T-helper 2 cell treated with Interferon-gamma antibody and Interleukin-4, amounts not matched to agents 5 μg/mL and 100 μg/mL, for 36 hours (primary cell): ENCODE measurements around the gene RNF5.
"Not testable (repeated sequence)": the region's sequence is repeated elsewhere in the genome, so short reads cannot be mapped to it uniquely, and the experiment has no call there.

Experiments used
- DNase-seq: peaks from one replicate; pipeline ENCODE4 v3.0.0; 2021; ENCODE audit warnings: low spot score
- H3K27ac Mint-ChIP-seq: one replicate; pipeline ENCODE4 v1.8.0; 2021; ENCODE audit warnings: mild to moderate bottlenecking, mixed read lengths
- H3K27me3 Mint-ChIP-seq: one replicate; pipeline ENCODE4 v1.8.0; 2021; ENCODE audit warnings: low read depth, mixed read lengths
- H3K36me3 Mint-ChIP-seq: one replicate; pipeline ENCODE4 v1.8.0; 2021; ENCODE audit warnings: low read depth, mixed read lengths
- H3K4me1 Mint-ChIP-seq: one replicate; pipeline ENCODE4 v1.8.0; 2021; ENCODE audit warnings: low read depth, mixed read lengths
- H3K4me3 Mint-ChIP-seq: one replicate; pipeline ENCODE4 v1.8.0; 2022; ENCODE audit warnings: mild to moderate bottlenecking, moderate library complexity, mixed read lengths
- H3K9me3 Mint-ChIP-seq: one replicate; pipeline ENCODE4 v1.8.0; 2021; ENCODE audit warnings: mixed read lengths

The RNF5 gene

DNA sequence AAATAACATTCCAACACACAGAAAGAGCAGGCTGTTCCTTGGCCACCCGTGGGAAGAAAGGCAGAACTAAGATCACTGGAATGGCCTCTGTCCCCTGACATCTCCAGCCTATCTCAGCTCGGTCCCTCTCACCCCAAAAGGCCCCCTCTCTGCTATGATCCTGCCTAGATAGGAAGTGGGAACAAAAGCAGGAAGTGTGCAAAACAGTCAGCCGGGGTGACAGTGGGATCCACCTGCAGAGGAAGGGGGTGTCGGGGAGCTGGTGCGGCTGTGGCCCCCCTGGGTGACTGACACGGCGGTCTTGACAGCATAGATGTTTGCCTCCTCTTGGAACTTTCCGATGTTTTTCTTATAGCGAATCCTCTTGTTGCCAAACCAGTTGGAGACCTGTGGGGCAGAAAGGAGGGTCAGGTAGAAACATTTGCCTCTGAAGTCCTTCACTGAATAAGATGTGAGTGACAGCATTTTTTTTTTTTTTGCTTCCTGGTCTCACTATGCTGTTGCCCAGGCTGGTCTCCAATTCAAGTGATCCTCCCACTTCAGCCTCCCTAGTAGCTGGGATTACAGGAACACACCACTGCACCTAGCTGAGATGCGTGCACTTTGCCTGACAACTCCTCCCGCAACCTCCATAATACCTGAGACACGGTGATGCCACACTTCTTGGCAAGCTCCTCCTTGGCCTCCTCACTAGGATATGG lies 9.0 kb downstream of the RNF5 start:
- no peak for DNase-seq
- H3K27ac Mint-ChIP-seq = peak overlapping the region; percentile 81
- H3K27me3 Mint-ChIP-seq = no peaks in the 10 kb centered on the region
- no peaks in the 10 kb centered on the region for H3K9me3 Mint-ChIP-seq
- peaks cover 27% of the 10 kb centered on the region for H3K4me1 Mint-ChIP-seq
- peak overlapping the region; percentile 64 for H3K4me3 Mint-ChIP-seq
- H3K36me3 Mint-ChIP-seq = peaks cover 72% of the 10 kb centered on the region

DNA sequence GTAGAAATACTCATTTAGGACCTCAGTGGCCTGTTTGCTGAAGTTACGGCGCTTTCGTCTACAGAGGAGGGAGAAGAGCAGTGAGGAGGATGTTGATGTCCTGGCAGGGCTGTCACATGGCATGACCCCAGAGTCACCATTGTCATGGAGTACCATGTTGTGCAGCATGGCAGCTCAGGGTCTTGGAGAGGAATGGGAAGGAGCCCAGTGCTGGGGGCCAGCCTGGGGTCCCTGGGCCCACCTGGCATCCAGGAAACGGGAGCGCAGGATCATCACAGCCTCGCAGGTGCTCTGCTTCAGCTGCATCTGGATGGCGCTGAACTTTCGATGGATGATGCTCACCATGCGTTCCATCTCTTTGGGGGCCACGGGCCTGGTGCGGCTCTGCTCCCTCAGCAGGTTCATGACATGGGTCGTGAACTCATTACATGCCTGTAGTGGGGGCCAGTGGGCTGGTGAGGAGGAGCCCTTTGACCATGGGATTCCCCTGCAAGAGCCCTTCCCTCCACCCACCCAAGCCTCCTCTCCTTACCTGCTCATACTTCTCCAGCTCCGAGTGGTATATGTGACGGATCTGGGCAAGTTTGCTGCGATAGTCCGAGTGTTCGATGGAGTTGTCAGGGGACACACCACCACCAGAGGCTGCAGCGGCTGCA lies 9.6 kb downstream of the RNF5 start:
- peaks cover 28% of the 10 kb centered on the region for H3K4me1 Mint-ChIP-seq
- not testable (repeated sequence) for DNase-seq, H3K9me3 Mint-ChIP-seq, H3K27me3 Mint-ChIP-seq
- peak overlapping the region; percentile 52 for H3K4me3 Mint-ChIP-seq
- peaks cover 75% of the 10 kb centered on the region for H3K36me3 Mint-ChIP-seq
- H3K27ac Mint-ChIP-seq = peak overlapping the region; percentile 81

DNA sequence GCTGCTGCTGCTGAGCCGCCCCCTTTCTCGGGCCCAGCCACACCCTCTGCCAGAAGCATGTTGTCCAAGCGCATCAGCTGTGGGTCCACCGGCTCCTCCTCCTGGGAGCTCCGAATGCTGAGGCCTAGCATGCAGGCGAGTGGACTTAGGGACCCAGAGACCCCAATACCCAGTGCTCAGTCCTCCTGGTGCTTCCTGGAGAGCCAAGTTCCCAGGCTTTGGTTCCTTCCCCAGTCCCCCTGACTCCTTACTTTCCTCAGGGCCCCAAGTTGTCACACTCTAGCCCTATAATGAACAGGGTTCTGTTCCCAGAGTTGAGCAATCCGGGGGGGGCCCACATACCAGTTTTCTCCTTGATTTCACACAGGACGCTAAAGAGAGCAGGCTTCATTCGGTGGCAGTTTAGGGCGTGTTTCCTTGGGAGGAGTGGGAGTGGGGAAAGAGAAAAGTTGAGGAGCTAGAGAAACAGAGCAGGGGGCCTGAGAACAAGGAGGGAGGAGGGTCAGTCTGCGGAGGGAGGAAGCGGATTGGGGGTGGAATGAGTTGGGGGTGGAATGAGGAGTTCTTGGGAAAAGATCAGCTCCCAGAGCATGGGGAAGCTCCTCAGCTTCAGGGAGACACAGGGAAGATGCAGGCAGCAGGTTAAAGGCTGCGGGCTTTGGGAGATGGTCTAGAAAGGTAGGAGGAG lies 10.3 kb downstream of the RNF5 start:
- DNase-seq = no peak
- peaks cover 31% of the 10 kb centered on the region for H3K4me1 Mint-ChIP-seq
- H3K27ac Mint-ChIP-seq = peak overlapping the region; percentile 77
- H3K27me3 Mint-ChIP-seq = no peaks in the 10 kb centered on the region
- peaks cover 71% of the 10 kb centered on the region for H3K36me3 Mint-ChIP-seq
- no peaks in the 10 kb centered on the region for H3K9me3 Mint-ChIP-seq
- H3K4me3 Mint-ChIP-seq = peak overlapping the region; percentile 84

DNA sequence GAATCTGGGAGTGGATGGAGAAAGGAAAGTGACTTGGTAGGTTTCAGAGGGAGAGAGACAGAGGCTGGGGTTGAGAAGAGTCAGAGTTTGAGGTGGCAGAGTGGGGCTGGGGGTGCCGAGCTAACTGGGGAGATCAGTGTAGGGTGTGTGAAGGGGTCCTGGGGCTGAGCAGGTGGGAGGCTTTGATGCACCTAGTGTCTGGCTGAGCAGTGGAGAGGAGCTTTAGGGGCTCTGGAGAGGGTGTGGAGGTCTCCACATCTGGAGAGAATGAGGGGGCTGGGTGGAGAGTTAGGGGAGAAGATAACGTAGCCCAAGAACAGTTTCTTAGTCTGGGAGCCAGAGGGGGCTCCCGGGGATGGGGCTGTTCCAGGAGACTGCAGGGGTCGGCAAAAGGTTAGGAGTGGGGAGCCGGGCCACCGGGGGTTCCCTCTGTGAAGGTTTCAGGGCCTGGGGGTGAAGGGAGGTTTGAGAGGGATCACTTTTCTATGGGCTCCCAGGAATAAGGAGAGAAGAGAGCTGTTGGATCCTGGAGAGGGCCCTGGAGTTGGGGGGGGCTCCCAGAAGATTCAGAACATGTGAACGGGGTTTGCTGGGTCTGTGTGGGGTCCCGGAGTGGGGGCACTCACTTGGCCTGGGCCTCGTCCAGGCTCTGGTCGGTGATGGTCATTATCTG lies 11.0 kb downstream of the RNF5 start:
- Mint-ChIP-seq H3K27ac (peak overlapping the region; percentile 77), H3K4me1 (peaks cover 38% of the 10 kb centered on the region), H3K27me3 (no peaks in the 10 kb centered on the region), H3K9me3 (no peaks in the 10 kb centered on the region), H3K4me3 (peak overlapping the region; percentile 84), H3K36me3 (peaks cover 67% of the 10 kb centered on the region)
- DNase-seq = no peak

DNA sequence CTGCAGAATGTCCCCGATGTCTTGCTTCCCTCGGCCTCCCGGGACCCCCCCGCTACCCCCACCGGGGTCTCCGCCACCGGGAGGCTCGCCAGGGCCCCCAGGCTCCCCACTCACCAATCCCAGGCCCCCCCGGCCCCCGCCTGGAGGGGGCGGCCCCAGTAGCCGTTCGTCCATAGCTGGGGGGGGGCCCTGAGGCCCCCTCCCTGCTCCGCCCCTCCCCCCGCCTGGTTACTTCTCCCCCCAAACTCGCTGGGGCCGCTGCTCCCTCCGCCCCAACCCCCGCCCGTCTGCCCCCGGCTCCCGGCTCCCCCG lies 11.5 kb downstream of the RNF5 start:
- Mint-ChIP-seq H3K4me1 (peaks cover 42% of the 10 kb centered on the region), H3K27me3 (no peaks in the 10 kb centered on the region), H3K27ac (peak overlapping the region; percentile 77), H3K9me3 (no peaks in the 10 kb centered on the region), H3K36me3 (peaks cover 65% of the 10 kb centered on the region), H3K4me3 (peak overlapping the region; percentile 84)
- DNase-seq = no peak

DNA sequence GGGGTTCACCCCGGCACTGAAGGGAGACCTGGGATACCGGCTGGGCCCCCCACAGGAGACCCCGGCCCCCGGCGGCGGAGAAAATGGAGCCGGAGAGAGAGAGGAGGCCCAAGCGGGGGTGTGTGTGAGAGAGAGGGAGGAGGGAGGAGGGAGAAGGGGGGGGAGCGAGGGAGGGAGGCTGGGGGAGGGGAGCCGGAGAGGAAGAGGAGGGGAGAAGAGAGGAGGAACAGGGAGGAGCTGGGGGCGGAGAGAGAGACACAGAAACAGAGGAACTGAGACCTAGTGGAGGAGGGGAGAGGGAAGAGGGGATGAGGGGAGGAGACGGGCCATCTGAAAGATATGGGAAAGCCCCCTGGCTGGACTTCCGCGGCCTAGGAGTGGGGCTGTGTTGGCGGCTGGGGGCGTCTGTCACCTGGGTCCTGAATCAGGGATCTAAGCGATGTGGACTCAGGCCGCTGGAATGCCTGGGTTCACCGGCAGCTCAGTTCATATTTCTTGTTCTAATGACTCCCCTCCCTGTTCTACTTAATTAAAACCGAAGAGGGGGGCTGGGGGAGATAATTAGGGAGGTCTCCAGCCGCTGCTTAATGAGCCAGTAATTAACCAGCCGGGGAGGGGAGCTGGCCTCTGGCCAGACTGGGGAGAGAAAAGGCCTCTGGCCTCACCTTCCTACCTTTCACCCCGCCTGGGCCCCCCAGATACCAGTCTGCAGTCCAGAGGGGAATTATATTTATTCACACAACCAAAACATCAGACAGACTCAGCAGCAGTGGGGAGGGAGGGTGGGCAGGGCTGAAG lies 12.0 kb downstream of the RNF5 start, which contains the start of gene PBX2:
PBX2 (minus strand) TSS at position 149 of the 798 bp plus-strand sequence. CDS start 287 bp downstream, outside the sequence.
- no peaks in the 10 kb centered on the region for H3K9me3 Mint-ChIP-seq
- H3K27me3 Mint-ChIP-seq = no peaks in the 10 kb centered on the region
- peaks cover 65% of the 10 kb centered on the region for H3K36me3 Mint-ChIP-seq
- peak within 1 kb of the TSS; percentile 100 for H3K4me3 Mint-ChIP-seq
- H3K27ac Mint-ChIP-seq = peak within 1 kb of the TSS; percentile 97
- peak; percentile 75 for DNase-seq
- H3K4me1 Mint-ChIP-seq = peaks cover 46% of the 10 kb centered on the region

DNA sequence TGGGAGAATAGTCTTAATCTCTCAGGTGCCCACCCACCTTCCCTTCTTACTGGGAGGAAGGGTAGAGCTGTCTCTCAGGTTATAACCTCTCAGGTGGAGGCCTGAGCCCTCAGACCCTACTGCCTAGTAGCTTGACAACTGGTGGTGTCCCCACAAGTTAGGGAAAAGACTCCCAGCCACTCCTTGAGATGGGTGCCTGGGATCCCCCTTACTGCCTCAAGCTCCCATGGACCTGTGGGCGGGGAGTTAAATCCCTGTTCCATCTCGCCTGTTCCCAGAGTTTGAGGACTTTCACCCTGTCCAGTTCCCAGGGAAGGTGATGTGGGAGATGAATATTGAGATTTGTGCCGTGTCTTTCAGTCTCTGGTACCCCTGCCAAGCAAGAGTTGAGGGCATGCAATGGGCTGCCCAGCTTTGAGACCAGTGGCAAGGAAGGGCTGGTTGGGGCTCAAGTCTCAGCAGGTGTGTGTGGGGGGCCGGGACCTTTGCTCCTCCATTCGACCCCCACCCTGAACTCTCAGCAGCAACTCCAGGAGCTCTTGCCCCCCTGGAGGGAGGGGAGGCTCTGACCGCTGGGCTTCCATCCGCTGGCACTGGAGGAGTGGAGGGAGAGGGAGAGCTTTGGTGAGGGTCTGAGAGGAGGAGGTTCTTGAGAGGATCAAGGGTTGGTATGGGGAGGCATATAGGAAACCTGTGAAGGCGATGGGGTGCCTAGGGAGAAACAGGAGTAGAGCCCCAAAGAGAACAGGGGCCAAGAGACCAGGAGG lies 12.9 kb downstream of the RNF5 start:
- no peak for DNase-seq
- H3K36me3 Mint-ChIP-seq = peaks cover 57% of the 10 kb centered on the region

DNA sequence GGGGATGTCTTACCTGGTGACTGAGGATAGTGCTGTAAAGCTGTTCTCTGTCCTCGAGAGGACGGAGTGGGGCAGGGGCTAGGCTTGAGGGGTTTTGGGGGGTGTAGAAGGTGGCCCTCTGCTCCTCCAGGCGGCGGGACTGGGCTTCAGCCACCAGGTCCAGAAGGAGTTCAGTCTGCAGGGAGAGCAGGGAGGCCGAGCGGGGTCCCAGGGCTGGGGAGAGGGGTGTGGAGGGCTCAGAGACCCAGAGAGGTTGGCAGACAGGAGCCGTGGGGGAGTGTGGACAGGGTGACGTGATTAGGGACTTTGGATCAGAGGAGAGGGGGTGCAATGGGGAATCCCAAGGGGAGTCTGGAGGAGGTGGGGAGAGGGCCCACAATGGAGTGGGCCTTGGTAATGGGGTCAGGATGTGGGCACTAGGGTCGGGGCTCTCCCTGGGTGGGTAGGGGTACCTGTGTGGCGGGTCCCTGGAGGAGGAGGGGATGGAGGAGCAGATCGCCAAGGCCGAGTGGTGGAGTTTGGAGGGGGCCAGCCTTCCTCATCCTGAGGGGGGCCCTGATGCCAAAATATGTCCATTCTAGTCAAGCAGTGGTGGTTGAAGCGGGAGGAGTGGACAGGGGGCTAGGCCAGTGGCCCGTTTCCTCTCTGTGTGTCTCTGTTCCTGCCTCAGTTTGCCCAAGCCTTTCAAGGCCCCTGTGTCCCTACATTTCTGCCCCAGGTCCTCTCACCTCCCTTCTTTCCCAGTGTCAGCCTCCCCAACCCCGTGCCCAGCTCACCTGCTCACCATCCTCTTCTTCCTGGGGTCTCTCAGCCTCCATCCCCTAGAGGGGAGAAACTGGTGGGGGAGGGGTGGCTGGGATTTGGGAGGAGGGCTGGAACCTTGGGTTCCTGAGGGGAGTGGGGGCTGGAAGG lies 13.7 kb downstream of the RNF5 start:
- DNase-seq = no peak

More for the DNA sequence above, 12.9 kb downstream of the RNF5 start:
- Mint-ChIP-seq H3K27me3 (no peaks in the 10 kb centered on the region), H3K4me1 (peaks cover 46% of the 10 kb centered on the region), H3K9me3 (no peaks in the 10 kb centered on the region), H3K4me3 (peak overlapping the region; percentile 100), H3K27ac (peak overlapping the region; percentile 97)

DNA sequence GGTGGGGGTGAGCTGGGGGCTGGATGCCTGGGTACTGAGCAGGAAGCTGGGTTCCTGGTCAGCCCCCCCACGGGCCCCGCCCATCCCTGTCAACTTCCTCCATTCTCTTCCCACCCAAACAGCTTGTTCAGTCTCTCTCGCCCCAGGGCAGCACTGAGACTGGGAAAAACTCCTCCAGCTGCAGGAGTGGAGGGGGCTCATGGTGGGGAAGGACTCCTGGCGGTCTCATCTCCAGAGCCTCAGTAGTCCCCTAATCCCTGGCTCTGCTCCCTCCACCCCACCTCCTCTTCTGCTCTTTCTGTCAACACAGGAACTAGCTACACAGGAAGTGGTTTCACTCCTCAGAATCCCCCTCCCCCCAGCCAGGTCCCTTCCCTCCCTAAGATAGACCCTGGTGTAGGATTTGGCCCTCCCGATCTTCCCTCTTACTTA lies 14.4 kb downstream of the RNF5 start, which contains the start of gene GPSM3:
GPSM3 (minus strand) TSS at position 36 of the 432 bp plus-strand sequence. CDS start 130 bp downstream, outside the sequence.
- peaks cover 42% of the 10 kb centered on the region for H3K36me3 Mint-ChIP-seq
- peak within 1 kb of the TSS; percentile 100 for H3K4me3 Mint-ChIP-seq
- peak within 1 kb of the TSS; percentile 97 for H3K27ac Mint-ChIP-seq
- H3K9me3 Mint-ChIP-seq = no peaks in the 10 kb centered on the region
- DNase-seq = peak; percentile 56
- peaks cover 37% of the 10 kb centered on the region for H3K4me1 Mint-ChIP-seq
- H3K27me3 Mint-ChIP-seq = no peaks in the 10 kb centered on the region

More for the DNA sequence above, 13.7 kb downstream of the RNF5 start:
- H3K4me3 Mint-ChIP-seq = peak overlapping the region; percentile 100
- H3K9me3 Mint-ChIP-seq = no peaks in the 10 kb centered on the region
- peak overlapping the region; percentile 97 for H3K27ac Mint-ChIP-seq
- H3K36me3 Mint-ChIP-seq = peaks cover 49% of the 10 kb centered on the region
- H3K27me3 Mint-ChIP-seq = no peaks in the 10 kb centered on the region
- H3K4me1 Mint-ChIP-seq = peaks cover 42% of the 10 kb centered on the region

DNA sequence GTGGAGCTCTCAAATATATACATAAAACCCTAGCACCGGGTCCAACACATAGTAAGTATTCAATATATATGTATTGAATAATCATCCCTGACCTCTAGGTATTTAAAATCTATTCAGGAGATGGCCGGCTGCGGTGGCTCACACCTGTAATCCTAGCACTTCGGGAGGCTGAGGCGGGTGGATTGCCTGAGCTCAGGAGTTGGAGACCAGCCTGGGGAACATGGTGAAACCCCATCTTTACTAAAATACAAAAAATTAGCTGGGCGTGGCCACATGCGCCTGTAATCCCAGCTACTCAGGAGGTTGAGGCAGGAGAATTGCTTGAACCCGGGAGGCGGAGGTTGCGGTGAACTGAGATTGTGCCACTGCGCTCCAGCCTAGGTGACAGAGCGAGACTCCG lies 14.9 kb downstream of the RNF5 start:
- Mint-ChIP-seq H3K4me3 (peak overlapping the region; percentile 100), H3K27ac (peak overlapping the region; percentile 97), H3K4me1 (peaks cover 37% of the 10 kb centered on the region), H3K36me3 (peaks cover 37% of the 10 kb centered on the region)
- H3K9me3 Mint-ChIP-seq, H3K27me3 Mint-ChIP-seq, DNase-seq: not testable (repeated sequence)

DNA sequence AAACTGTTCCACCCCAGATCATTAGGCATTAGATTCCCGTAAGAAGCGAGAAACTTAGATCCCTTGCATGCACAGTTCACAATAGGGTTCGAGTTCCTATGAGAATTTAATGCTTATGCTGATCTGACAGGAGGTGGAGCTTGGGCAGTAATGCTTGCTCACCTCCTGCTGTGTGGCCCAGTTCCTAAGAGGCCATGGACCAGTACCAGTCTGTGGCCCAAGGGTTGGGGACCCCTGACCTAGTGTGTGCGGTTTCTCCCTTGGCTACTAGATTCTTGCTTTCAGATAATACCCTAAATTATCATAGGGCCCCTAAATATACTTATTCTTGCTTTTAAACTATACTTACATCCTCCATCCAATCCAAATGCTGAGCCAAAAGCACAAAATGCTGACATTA lies 16.2 kb downstream of the RNF5 start:
- Mint-ChIP-seq H3K4me1 (peaks cover 27% of the 10 kb centered on the region), H3K9me3 (no peaks in the 10 kb centered on the region), H3K27ac (no peak overlapping the region), H3K36me3 (peaks cover 26% of the 10 kb centered on the region), H3K27me3 (no peaks in the 10 kb centered on the region), H3K4me3 (peak overlapping the region; percentile 100)
- DNase-seq = no peak
